Erythroblast (primary cell): Measurements from ENCODE around the gene IL26.

Experiments
- GATA1 ChIP-seq: IDR thresholded peaks from 2 replicates; pipeline ENCODE4 v1.6.1; 2011; ENCODE audit warnings: low read depth, mild to moderate bottlenecking, control low read depth, low read length, moderate library complexity
- POLR2A ChIP-seq: IDR thresholded peaks from 2 replicates; pipeline ENCODE4 v1.6.1; 2011; ENCODE audit warnings: mild to moderate bottlenecking, low read length

- no peak for TF ChIP-seq POLR2A
- TF ChIP-seq GATA1 = no peak
Measured at GRCh38 chr12:68259318-68259940, 33.8 kb upstream of the IL26 start.
